Hepatocyte (in vitro differentiated cells): ENCODE results near the gene TBX10. TPM values are rescaled to one million over a fixed set of nuclear protein-coding genes. Genes with fewer than 3 reads are reported as not detected.
"Not testable (repeated sequence)": the region's sequence is repeated elsewhere in the genome, so short reads cannot be mapped to it uniquely, and the experiment has no call there.

Experiments
- DNase-seq: peaks from one replicate; pipeline ENCODE4 v3.0.0-alpha.2; 2016; ENCODE audit warnings: low spot score
- H2AFZ ChIP-seq: fragments of 200-600 bp; sonication (generic); 2 replicates; pipeline ENCODE4 v1.6.0; 2016; ENCODE audit warnings: antibody characterized with exemption, mild to moderate bottlenecking
- H3K27ac ChIP-seq: fragments of 200-600 bp; sonication (generic); 2 replicates; pipeline ENCODE4 v1.5.1; 2016; ENCODE audit warnings: mild to moderate bottlenecking
- H3K27me3 ChIP-seq: fragments of 200-600 bp; sonication (generic); 2 replicates; pipeline ENCODE4 v1.6.1; 2016
- H3K36me3 ChIP-seq: fragments of 200-600 bp; sonication (generic); replicated peaks from 2 replicates; pipeline ENCODE4 v1.5.1; 2016; ENCODE audit warnings: low read depth; ENCODE audit not compliant: insufficient read depth
- H3K4me1 ChIP-seq: fragments of 200-600 bp; sonication (generic); 2 replicates; pipeline ENCODE4 v1.5.1; 2016; ENCODE audit warnings: mild to moderate bottlenecking, moderate library complexity; ENCODE audit not compliant: insufficient read depth
- H3K4me2 ChIP-seq: fragments of 200-600 bp; sonication (generic); 2 replicates; pipeline ENCODE4 v1.6.0; 2016
- H3K4me3 ChIP-seq: fragments of 200-600 bp; sonication (generic); 2 replicates; pipeline ENCODE4 v1.5.1; 2016; ENCODE audit warnings: mild to moderate bottlenecking
- H3K79me2 ChIP-seq: fragments of 200-600 bp; sonication (generic); 2 replicates; pipeline ENCODE4 v1.6.0; 2017; ENCODE audit warnings: mild to moderate bottlenecking
- H3K9me2 ChIP-seq: fragments of 200-600 bp; sonication (generic); replicated peaks from 2 replicates; pipeline ENCODE4 v1.6.0; 2017; ENCODE audit warnings: mild to moderate bottlenecking; ENCODE audit not compliant: insufficient read depth
- H3K9me3 ChIP-seq: fragments of 200-600 bp; sonication (generic); 2 replicates; pipeline ENCODE4 v1.5.1; 2016; ENCODE audit warnings: low read depth, mild to moderate bottlenecking
- H4K20me1 ChIP-seq: fragments of 200-600 bp; sonication (generic); 2 replicates; pipeline ENCODE4 v1.6.0; 2016; ENCODE audit warnings: mild to moderate bottlenecking; ENCODE audit not compliant: insufficient read depth, poor library complexity, severe bottlenecking
- EZH2 ChIP-seq: fragments of 200-600 bp; sonication (generic); IDR thresholded peaks from 2 replicates; pipeline ENCODE4 v1.6.1; 2016; ENCODE audit warnings: antibody characterized with exemption, mild to moderate bottlenecking, borderline replicate concordance
- EZH2phosphoT487 ChIP-seq: fragments of 200-600 bp; sonication (generic); IDR thresholded peaks from one replicate; pipeline ENCODE4 v1.6.1; 2018; ENCODE audit warnings: antibody characterized with exemption, mild to moderate bottlenecking, low read depth, moderate library complexity; ENCODE audit not compliant: unreplicated experiment, severe bottlenecking
- WGBS: methylation state at CpG from one replicate; pipeline ENCODE4 v1.1.6; 2016; ENCODE audit warnings: low lambda C conversion rate; ENCODE audit errors: missing lambda C conversion rate; 5-methylcytosine and 5-hydroxymethylcytosine counted together
- polyA plus RNA-seq: library from polyadenylated mRNA; unstranded; fragments of >200 nt; fragmentation: Nextera tagmentation; extraction: Ambion mirVana; gene quantifications from 2 replicates; pipeline ENCODE4 v1.2.1, GENCODE V29; 2016
- total RNA-seq: library from RNA; depleted of rRNA; stranded (reverse); fragments of >200 nt; gene quantifications from 2 replicates; pipeline ENCODE4 v1.2.3, GENCODE V29; 2014
- TF ChIP-seq, protein P1 (sequence below): fragments of 200-600 bp; sonication (generic); IDR thresholded peaks from 2 replicates; pipeline ENCODE4 v1.5.1; 2016; ENCODE audit warnings: antibody characterized with exemption, mild to moderate bottlenecking; ENCODE audit not compliant: poor library complexity

TBX10 gene
- total and polyA plus RNA-seq, 2 experiments from 2014 or later = 0.34 to 0.70 TPM

DNA sequence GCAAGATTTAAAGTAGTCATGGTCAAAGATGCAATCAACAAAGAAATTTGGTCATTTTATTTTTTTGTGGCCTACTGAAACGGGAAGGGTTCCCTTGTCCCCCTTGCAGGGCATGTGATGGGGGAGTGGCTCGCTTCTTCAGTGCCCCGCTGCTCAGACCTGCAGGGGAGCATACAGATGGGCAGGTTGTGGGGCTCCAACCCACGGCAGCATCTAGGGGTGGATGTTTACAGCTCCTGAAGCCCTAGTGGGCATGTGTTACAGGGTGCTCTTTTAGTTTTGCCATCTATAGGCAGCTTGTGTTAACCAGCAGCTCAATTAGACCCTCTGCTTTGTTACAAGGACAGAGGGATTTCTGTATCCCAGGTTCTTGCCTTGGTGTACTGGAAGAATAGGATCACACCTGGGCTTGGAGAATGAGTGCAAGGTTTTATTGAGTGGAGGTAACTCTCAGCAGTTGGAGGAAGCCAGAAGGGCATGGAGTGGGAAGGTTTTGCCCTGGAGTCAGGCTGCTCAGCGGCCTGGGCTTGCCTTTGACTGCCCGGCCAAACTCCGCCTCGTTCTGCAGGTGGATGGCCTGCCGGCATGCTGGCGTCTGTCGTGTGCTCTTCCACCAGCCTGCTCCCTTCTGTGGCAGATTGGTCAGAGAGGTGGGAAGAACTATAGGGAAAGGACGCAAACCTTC lies 46.5 kb downstream of the TBX10 start:
- no peaks in the 10 kb centered on the region for H3K4me1 ChIP-seq
- H3K79me2 ChIP-seq = no peaks in the 10 kb centered on the region
- H3K4me3 ChIP-seq = no peak overlapping the region
- no peak for DNase-seq
- H4K20me1 ChIP-seq = no peaks in the 10 kb centered on the region
- no peaks in the 10 kb centered on the region for H3K27me3 ChIP-seq
- no peaks in the 10 kb centered on the region for H3K9me2 ChIP-seq
- 77% methylated on average over 12 of the region's 12 CpGs for WGBS
- TF ChIP-seq, protein P1, sequence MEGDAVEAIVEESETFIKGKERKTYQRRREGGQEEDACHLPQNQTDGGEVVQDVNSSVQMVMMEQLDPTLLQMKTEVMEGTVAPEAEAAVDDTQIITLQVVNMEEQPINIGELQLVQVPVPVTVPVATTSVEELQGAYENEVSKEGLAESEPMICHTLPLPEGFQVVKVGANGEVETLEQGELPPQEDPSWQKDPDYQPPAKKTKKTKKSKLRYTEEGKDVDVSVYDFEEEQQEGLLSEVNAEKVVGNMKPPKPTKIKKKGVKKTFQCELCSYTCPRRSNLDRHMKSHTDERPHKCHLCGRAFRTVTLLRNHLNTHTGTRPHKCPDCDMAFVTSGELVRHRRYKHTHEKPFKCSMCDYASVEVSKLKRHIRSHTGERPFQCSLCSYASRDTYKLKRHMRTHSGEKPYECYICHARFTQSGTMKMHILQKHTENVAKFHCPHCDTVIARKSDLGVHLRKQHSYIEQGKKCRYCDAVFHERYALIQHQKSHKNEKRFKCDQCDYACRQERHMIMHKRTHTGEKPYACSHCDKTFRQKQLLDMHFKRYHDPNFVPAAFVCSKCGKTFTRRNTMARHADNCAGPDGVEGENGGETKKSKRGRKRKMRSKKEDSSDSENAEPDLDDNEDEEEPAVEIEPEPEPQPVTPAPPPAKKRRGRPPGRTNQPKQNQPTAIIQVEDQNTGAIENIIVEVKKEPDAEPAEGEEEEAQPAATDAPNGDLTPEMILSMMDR = no peak
- TF ChIP-seq EZH2phosphoT487 = no peak
- TF ChIP-seq EZH2 = no peak
- no peaks in the 10 kb centered on the region for H3K36me3 ChIP-seq
- H2AFZ ChIP-seq = no peak overlapping the region
- no peak overlapping the region for H3K4me2 ChIP-seq
- no peaks in the 10 kb centered on the region for H3K9me3 ChIP-seq
- H3K27ac ChIP-seq = no peak overlapping the region

GRCh38 chr11:67588899-67589415 lies 50.6 kb downstream of the TBX10 start:
- H3K27ac ChIP-seq, H3K27me3 ChIP-seq, H3K9me2 ChIP-seq, H3K4me2 ChIP-seq, H3K36me3 ChIP-seq, DNase-seq, H3K4me3 ChIP-seq, H2AFZ ChIP-seq, H3K9me3 ChIP-seq: not testable (repeated sequence)
- peaks cover 20% of the 10 kb centered on the region for H4K20me1 ChIP-seq
- 95% methylated on average over 11 of the region's 11 CpGs for WGBS
- H3K4me1 ChIP-seq = peaks cover 12% of the 10 kb centered on the region
- peaks cover 16% of the 10 kb centered on the region for H3K79me2 ChIP-seq

DNA sequence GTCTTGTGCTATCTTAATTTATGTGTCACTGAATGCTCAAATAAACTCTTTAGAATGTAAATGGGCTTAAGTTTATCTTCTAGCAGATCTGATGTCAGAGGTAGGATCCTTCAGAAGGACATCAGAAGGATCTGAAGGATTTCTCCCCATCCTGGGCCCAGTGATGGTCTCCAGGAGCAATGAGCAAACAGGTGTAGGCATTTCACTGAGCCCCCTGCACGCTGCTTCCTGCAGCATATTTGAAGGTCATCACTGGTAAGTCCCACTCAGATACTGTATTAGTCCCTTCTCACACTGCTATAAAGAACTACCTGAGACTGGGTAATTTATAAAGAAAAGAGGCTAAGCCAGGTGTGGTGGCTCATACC lies 51.4 kb downstream of the TBX10 start:
- Histone ChIP-seq H4K20me1 (peaks cover 20% of the 10 kb centered on the region), H3K79me2 (peaks cover 19% of the 10 kb centered on the region), H3K4me3 (no peak overlapping the region), H3K4me2 (no peak overlapping the region), H3K27me3 (no peaks in the 10 kb centered on the region), H3K9me3 (no peaks in the 10 kb centered on the region), H3K4me1 (peaks cover 12% of the 10 kb centered on the region), H3K9me2 (no peaks in the 10 kb centered on the region), H3K36me3 (no peaks in the 10 kb centered on the region), H2AFZ (no peak overlapping the region), H3K27ac (no peak overlapping the region)
- 100% methylated on average over 1 of the region's 1 CpG for WGBS
- DNase-seq = no peak
- TF ChIP-seq, protein P1 = no peak
- TF ChIP-seq EZH2phosphoT487 = no peak
- TF ChIP-seq EZH2 = no peak

DNA sequence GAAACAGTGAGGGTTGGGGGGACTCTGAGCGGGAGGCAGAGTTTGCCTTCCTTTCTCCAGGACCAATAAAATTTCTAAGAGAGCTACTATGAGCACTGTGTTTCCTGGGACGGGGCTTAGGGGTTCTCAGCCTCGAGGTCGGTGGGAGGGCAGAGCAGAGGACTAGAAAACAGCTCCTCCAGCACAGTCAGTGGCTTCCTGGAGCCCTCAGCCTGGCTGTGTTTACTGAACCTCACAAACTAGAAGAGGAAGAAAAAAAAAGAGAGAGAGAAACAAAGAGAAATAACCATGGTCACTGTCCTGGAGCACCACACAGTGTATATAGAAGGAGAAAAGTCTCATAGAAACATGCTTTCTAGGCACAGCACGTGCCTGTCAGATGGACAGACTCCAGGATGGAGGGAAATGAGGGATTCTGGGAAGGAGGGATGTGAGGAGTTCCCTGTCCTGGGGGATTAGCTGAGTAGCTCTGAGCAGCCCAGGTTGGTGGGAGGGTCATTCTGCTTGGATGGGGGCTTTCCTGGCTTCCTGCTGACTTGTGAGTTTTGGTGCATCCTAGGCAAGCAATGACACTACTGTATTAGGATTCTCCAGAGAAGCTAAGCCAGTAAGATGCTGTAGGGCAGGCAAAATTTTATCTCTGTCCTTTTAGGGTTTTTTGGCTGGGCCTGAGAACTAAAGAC lies 52.9 kb downstream of the TBX10 start:
- peaks cover 26% of the 10 kb centered on the region for H3K4me1 ChIP-seq
- 92% methylated on average over 5 of the region's 5 CpGs for WGBS
- H3K9me3 ChIP-seq = no peaks in the 10 kb centered on the region

More for the DNA sequence above, 52.9 kb downstream of the TBX10 start:
- Histone ChIP-seq H3K36me3 (no peaks in the 10 kb centered on the region), H3K27ac (no peak overlapping the region), H3K27me3 (no peaks in the 10 kb centered on the region), H4K20me1 (peaks cover 20% of the 10 kb centered on the region), H3K79me2 (peaks cover 22% of the 10 kb centered on the region), H3K4me3 (no peak overlapping the region), H3K9me2 (no peaks in the 10 kb centered on the region), H3K4me2 (peak overlapping the region; percentile 96), H2AFZ (no peak overlapping the region)
- TF ChIP-seq, protein P1 = no peak
- no peak for TF ChIP-seq EZH2
- no peak for TF ChIP-seq EZH2phosphoT487
- no peak for DNase-seq
